ENCODE results near the gene PCDHA6.

- no peak for TF ChIP-seq CTCF (IDR thresholded peaks at IDR 0.05; ENCODE audit: insufficient read depth, low read depth, low read length)
- TF ChIP-seq EZH2 (IDR thresholded peaks at IDR 0.05; ENCODE audit: insufficient read depth, low read length), result no peak
These were observed 8.1 kb downstream of the PCDHA6 start for GRCh38 chr5:140835622-140836510.
